ENCODE measurements around the gene SLC2A1. TPM values are rescaled to one million over a fixed set of nuclear protein-coding genes. Genes with fewer than 3 reads are reported as not detected.

Gene SLC2A1
- total RNA-seq, 1 donor from 2014 or later, result 265 TPM

DNA sequence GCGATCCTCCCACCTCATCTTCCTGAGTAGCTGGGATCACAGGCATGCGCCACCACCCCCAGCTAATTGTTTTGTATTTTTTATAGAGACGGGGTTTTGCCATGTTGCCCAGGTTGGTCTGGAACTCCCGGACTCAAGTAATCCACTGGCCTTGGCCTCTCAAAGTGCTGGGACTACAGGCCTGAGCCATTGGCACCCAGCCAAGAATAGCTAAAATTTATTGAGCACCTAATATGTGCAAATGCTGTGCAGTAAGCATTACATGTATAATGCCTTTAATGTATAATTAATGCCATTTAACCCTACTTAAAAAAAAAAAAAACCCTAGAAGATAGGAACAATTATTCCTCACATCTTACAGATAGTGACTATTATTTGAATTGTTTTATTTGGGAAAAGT, 69.4 kb downstream of the SLC2A1 start:
- DNase-seq (ENCODE audit: low read depth, low spot score), result no peak
- peaks cover 6% of the 10 kb centered on the region for H3K4me1 Mint-ChIP-seq
- TF ChIP-seq, protein P1, sequence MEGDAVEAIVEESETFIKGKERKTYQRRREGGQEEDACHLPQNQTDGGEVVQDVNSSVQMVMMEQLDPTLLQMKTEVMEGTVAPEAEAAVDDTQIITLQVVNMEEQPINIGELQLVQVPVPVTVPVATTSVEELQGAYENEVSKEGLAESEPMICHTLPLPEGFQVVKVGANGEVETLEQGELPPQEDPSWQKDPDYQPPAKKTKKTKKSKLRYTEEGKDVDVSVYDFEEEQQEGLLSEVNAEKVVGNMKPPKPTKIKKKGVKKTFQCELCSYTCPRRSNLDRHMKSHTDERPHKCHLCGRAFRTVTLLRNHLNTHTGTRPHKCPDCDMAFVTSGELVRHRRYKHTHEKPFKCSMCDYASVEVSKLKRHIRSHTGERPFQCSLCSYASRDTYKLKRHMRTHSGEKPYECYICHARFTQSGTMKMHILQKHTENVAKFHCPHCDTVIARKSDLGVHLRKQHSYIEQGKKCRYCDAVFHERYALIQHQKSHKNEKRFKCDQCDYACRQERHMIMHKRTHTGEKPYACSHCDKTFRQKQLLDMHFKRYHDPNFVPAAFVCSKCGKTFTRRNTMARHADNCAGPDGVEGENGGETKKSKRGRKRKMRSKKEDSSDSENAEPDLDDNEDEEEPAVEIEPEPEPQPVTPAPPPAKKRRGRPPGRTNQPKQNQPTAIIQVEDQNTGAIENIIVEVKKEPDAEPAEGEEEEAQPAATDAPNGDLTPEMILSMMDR (conservative IDR thresholded peaks at IDR 0.05), result no peak
- no peak overlapping the region for H3K27ac Mint-ChIP-seq (ENCODE audit: unreplicated experiment)
- H3K4me3 Mint-ChIP-seq, result no peak overlapping the region
- no peaks in the 10 kb centered on the region for H3K36me3 Mint-ChIP-seq (ENCODE audit: low read depth)
- no peaks in the 10 kb centered on the region for H3K27me3 Mint-ChIP-seq (ENCODE audit: low read depth)
- H3K9me3 Mint-ChIP-seq, result peaks cover under 1% of the 10 kb centered on the region

DNA sequence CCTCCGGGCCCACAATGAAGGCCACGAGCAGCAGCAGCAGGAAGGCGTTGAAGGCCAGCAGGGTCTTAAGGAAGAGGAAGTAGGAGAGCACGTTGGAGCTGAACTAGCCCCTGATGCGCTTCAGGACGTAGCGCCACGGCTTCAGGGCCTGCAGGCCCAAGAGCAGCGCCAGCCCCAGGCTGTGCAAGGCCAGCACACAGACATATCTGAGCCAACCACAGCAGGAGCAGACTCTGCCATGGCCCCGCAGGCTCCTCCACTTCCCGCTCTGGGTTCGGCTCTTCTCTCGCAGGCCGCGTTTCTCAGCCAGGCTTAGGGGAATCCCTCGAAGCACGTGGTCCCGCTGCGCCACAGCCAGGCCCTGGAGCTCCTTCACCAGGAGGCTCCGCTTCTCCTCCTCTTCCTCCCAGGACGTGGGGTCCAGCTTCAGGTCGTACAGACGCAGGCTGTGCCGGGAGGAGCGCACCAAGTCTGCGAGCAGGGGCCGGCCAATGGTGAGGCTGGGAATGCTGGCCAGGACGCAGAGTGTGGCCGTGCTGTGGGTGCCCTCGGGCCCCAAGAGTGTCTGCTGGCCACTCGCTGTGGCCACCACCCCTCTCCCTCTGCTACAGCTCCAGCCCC, 70.5 kb downstream of the SLC2A1 start:
- DNase-seq (ENCODE audit: low read depth, low spot score), result no peak
- Mint-ChIP-seq H3K36me3 (ENCODE audit: low read depth) (no peaks in the 10 kb centered on the region), H3K4me1 (peaks cover 6% of the 10 kb centered on the region), H3K27ac (ENCODE audit: unreplicated experiment) (peak overlapping the region; percentile 62), H3K4me3 (no peak overlapping the region), H3K9me3 (no peaks in the 10 kb centered on the region), H3K27me3 (ENCODE audit: low read depth) (no peaks in the 10 kb centered on the region)
- TF ChIP-seq, protein P1 (conservative IDR thresholded peaks at IDR 0.05), result no peak

DNA sequence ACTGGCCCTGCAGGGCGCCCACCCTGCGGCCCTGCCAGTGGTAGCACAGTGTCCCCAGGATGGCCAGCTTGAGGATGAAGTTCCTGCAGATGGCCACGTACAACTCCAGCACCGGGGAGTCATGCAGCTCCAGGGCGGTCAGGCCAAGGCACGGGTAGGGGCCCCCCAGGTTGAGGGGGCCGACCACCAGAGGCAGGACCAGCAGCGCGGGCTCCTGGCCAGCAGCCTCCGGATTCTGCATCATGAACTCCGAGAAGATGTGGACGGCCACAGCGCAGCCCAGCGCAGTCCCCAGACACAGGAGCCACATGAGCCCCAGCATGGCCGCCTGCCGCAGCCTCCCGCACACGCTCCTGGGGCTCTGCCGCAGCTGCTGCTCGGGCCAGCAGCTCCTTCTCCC, 71.3 kb downstream of the SLC2A1 start:
- H3K4me3 Mint-ChIP-seq, result no peak overlapping the region
- DNase-seq (ENCODE audit: low read depth, low spot score), result no peak
- H3K36me3 Mint-ChIP-seq (ENCODE audit: low read depth), result no peaks in the 10 kb centered on the region
- no peaks in the 10 kb centered on the region for H3K27me3 Mint-ChIP-seq (ENCODE audit: low read depth)
- peaks cover 6% of the 10 kb centered on the region for H3K4me1 Mint-ChIP-seq
- H3K27ac Mint-ChIP-seq (ENCODE audit: unreplicated experiment), result peak overlapping the region; percentile 62
- no peaks in the 10 kb centered on the region for H3K9me3 Mint-ChIP-seq
- TF ChIP-seq, protein P1 (conservative IDR thresholded peaks at IDR 0.05), result no peak

DNA sequence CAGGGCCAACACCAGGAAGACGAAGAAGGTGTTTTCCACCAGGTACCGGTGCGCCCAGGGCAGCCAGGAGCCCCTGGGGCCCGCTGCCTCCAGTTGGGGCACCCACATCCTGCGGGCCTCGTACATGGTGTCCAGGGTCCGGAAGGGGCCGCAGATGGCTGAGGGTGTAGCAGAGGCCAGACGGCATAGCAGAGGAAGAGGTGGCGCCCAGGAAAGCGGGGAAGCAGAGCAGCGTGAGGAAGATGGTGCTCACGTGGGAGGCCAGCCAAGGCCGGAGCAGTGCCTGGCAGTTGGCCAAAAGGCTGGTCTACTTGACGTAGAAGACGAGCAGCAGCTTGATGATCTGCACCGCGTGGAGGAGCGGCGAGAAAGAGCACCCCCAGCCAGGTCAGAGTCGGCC, 71.9 kb downstream of the SLC2A1 start:
- Mint-ChIP-seq H3K9me3 (no peaks in the 10 kb centered on the region), H3K27ac (ENCODE audit: unreplicated experiment) (no peak overlapping the region), H3K4me1 (peaks cover 4% of the 10 kb centered on the region), H3K27me3 (ENCODE audit: low read depth) (no peaks in the 10 kb centered on the region), H3K4me3 (no peak overlapping the region), H3K36me3 (ENCODE audit: low read depth) (no peaks in the 10 kb centered on the region)
- DNase-seq (ENCODE audit: low read depth, low spot score), result no peak
- TF ChIP-seq, protein P1 (conservative IDR thresholded peaks at IDR 0.05), result no peak

DNA sequence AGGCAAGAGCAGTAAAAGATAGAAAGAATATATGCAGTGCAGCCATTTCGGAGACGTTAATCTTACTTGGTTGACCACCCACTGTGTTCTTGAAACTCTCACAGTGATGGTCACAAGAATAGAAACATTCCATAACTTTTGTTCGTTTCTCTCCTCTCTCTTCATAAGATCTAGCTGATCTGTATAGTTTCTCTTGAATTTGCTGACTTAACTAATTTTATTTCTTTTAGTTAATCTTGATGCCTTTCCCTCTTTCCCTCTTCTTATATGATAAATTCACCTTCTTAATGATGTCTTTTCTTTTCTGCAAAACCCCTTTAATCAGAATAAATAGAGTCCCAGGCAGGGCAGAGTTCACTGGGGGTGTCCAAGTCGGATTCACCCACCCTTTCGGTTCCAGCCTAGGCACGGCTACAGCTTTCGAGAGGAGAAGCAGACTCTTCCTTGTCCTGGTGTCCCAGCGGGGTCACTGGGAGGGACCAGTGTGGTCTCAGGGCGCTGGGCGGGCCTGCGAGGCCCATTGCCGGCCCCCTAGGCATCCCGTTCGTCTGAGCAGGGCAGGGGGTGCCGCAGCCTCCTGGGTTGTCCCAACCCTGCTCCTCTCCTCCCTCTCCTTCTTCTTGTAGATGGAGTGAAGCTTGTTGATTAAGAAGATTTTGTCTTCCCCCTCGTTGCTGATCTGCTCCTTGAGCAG, 72.5 kb downstream of the SLC2A1 start:
- DNase-seq (ENCODE audit: low read depth, low spot score), result no peak
- TF ChIP-seq, protein P1 (conservative IDR thresholded peaks at IDR 0.05), result no peak
- Mint-ChIP-seq H3K4me3 (no peak overlapping the region), H3K27ac (ENCODE audit: unreplicated experiment) (no peak overlapping the region), H3K4me1 (no peaks in the 10 kb centered on the region), H3K9me3 (no peaks in the 10 kb centered on the region), H3K36me3 (ENCODE audit: low read depth) (no peaks in the 10 kb centered on the region), H3K27me3 (ENCODE audit: low read depth) (no peaks in the 10 kb centered on the region)
